ENCODE results near the gene AP2A2.

Gene AP2A2

DNA sequence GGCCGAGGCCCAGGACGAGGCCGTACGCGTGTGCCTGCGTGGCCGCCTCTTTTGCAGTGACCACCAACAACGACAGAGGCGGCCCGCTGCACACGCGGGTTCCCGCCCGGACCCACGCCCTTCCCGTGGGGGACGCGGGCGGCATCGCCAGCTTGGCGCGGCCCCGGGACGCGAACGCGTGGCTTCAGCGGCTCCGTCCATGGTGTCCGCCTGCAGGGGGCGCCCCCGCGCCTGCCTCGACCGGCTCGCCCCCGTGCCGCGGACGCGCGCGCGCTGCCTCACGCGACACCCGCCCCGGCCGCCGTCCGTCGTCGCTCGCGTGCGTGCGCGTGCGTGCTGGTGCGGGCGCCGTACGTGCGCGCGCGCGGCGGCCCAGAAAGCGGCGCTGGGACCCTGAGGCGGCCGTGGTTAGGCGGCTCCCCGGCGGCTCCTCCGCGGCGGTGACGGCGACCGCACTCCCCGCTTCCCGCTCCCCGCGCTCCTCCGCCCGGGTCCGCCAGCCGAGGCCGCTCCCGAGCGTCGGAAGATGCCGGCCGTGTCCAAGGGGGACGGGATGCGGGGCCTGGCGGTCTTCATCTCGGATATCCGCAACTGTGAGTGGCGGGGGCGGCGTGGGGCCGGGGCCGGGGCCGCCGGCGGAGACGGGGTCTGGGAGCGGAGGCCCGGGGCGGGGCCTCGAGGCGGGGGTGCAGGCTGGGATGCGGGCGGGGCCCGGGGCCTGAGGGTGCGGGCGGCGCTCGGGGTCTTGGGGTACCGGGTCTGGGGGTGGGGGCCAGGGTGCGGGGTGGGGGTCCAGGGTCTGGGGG lies at the start of gene AP2A2:
AP2A2 (plus strand) TSS at position 375 of the 806 bp plus-strand sequence; CDS start at position 527, 152 bp downstream.
- DNase-seq: peak in 44 of 56 donors; percentile 32 to 88 (median 62)

DNA sequence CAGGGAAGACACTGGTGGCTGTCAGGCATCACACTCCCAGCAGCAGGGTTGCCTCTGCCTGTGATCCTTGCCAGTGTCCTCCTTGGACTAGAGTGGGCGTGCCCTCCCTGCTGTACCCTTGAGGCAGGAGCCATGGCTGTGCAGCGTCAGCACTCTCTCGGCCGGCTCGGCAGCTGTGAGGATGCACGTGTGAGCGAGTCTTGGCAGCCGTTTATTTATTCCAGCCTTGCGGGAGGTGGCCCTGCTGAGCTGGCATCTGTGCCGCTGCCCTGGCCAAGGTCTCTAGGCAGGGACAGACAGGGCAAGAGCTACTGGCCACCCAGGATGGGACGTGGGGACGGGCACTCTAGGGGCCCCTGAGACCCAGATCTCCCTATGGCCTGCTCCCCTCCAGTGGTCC lies 49.1 kb upstream of the AP2A2 start:
- DNase-seq: peak in 23 of 56 donors; percentile 15 to 65 (median 50)

DNA sequence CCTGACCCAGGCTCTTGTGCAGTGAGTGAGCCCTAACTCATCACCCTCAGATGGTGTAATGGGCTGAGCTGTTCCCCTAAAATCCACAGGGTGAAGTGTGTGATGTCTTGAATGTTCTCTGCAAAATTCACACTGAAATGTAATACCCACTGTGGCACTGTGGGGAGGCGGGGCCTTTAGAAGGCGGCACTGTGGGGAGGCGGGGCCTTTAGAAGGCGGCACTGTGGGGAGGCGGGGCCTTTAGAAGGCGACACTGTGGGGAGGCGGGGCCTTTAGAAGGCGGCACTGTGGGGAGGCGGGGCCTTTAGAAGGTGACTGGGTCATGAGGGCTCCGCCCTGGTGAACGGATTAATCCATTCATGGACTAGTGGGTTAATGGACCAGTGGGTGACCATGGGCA lies 48.1 kb upstream of the AP2A2 start:
- DNase-seq: no peak

DNA sequence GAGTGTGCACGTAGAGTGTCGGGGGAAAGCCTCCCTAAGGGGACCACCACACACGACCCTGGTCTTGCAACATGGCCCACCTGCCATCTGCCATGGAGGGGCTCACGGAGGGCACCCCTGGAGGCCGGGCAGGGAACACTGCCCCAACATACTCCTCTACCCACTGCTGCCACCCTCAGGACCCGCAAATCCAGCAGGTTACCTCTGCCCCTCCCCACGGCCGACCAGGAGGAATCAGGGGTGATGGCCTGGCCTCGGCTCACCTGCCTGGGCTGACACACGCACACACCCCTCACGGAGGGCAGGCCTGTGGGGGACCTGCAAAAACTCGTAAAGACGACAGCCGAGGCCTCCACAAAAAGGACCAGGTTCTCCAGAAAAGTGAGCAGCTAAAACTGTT lies 45.2 kb upstream of the AP2A2 start:
- no peak for DNase-seq

DNA sequence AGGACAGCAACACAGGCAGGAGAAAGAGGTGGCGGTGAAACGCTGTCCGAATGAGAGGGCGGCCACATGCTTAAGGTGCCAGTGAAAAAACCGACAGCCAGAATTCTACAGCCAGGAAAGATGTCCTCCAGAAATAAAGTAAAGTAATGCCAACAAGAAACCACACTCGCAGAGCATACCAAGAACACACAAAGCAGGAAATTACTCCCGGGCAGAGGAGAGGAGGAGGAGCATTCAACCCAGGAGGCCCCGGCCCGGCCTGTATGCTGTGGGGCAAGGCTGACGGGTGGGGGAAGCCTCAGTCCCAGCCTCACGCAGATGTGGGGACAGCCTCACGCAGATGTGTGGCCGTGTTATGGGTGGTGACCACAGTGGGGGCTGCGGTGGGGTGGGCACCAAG lies 43.1 kb upstream of the AP2A2 start:
- no peak for DNase-seq

DNA sequence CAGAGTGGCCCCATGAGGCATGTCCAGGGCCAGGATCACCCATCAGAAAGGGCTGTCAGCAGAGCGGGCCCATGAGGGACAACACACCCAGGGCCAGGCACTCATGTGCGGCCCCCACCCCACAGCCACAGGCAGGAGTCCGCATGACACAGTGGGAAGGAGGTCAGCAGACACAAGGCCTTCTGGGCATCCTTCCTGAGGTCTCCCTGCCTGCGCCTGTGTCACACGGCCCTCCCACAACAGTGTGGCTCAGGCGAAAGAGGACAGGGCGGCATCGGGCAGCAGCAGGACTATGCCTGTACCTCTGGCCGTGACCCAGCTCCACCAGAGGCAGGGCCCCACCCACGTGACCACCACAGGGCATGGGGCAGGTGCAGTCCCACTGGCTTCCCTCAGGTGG lies 42.1 kb upstream of the AP2A2 start:
- DNase-seq: no peak

DNA sequence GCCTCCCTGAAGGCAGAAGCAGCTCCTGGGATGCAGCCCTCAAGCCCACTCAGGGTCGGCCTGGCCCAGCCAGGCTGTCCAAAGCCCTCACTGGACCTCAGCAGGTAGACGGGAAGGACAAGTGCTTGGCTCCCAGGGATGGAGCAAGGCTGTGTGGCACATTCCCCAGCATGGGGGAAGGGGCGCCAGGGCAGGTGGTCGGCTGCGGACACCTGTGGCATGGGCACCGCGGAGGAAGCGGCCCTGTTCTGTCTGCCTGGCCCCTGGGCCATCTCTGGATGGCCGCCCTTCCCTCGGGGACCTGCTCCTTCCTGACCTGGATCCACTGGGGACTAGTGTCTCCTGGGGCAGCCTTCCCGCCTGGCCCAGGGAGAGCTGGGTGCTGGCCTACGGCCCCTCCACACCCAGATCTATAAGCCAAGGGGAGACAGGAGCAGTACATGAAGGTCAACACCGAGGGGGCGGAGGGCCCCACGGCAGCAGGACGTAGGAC lies 41.0 kb upstream of the AP2A2 start:
- DNase-seq: no peak

DNA sequence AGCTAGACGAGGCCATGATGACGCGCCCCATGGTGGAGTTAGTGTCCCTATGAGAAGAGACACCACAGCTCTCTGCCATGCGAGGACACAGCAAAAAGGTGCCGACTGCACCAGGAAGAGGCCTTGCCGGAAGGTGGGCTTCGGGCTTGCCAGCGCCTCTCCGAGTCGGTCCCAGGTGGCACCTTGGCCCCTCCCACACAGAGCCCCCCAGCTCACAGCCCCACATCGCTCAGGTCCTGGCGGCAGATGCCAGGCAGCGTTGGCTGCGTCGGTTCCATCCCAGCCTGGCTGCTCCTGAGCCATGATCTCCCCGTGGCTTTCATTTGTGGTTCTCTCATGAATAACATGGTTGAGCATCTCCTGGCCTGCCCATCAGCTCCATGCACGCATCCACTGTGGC lies 39.1 kb upstream of the AP2A2 start:
- DNase-seq: no peak

DNA sequence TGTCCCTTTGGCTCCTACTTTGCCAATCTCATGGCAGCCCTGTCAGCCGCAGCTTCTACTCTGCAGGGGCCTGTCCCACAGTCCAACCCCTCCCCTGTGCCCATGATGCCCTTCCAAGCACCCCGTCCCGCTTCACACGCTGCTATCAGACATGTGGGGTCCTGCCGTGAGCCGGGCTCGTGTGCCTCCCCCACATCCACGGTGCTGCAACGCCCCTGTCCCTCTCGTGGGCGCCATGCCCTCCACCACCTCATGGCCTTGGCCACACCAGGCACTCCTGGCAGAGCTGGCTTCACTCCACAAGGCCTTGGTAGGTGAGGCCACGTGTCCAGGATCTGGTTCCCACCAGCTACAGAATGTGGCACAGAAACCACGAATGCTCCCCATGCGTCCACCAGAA lies 38.1 kb upstream of the AP2A2 start:
- DNase-seq: no peak

DNA sequence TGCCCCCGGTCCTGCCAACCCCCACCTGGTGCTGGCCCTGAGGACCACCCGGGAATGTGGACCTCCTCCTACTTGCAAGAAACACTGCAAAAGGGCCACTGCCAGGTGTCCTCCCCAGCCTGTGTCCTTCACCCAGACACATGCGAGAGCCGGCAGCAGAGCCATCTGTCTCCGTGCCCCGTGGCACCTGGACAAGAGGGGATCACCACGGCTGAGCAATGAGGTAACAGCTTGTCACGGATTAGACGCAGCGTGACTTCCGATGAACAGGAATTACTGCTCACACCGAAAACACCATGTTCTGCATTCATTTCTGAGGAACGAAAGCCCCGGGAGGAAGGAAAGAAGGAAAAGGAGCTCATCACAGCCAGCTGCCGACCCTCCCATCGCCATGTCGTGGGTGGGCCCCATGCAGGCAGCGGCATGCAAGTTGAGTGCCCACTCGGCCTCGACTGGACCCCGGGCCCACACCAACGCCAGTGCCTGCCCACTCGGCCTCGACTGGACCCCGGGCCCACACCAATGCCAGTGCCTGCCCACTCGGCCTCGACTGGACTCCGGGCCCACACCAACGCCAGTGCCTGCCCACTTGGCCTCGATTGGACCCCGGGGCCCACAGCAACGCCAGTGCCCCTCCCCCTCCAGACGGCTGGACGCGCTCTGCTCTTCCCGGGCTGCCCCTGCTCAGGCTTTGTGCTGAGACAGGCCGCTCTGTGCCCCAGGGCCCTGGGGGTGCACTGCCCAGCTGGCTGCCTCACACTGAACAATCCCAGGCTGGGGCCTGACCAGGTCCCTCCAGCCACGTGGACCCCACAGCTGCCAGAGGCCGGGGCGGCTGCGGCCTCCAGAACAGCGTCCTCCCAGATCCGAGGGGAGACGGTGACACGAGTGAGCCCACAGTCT lies 37.1 kb upstream of the AP2A2 start:
- DNase-seq: peak in 7 of 56 donors; percentile 14 to 42 (median 28)

DNA sequence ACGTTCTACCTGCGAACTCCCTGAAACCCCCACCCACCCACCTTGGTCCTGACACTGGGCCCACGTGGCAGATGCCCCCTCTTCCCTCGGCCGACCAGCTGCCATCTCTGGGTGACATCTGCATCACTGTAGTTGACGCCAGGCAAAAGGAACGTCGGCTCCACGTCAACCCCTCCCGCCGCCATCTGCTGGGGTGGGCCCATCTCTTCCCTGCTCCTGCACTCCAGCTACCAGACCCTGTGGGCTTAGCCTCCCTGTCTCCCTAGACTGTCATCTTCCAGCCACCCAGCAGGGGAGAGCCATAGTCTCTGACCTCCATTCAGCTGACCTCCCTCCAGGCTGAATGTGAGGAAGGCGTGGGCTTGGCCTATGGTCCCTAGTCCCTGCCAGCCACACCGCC lies 36.4 kb upstream of the AP2A2 start:
- DNase-seq: no peak

DNA sequence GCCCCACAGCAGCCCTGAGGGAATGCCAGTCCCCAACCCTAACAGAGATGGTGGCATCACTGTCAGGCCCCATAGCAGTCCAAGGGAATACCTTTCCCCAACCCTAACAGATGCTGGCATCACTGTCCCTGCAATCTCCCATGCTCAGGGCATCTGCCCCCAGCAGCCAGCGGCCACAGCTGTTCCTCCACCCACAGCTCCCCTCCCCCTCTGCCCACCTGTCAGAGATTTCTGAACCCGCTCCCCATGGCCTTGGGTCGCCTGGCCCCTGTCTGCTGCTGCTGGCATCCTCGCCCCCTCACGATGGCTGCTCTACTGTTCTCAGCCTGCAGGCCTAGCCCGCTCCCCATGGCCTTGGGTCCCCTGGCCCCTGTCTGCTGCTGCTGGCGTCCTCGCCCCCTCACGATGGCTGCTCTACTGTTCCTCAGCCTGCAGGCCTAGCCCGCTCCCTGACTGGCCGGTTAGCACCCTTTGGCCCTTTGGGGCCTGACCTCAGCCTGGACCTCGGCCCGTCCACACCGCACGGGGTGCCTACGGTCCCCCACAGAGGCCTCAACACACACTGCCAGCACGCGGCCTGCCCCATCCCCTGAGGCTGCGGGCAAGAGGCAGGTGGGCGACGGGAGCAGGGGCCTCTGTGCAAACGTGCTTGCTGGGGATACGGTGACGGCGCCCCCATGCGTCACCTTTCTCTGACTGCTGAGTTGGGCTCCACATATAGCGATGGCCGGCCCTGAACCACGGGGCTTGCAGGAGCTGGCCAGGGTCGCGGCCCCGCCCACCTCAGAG lies 35.8 kb upstream of the AP2A2 start:
- DNase-seq: no peak

DNA sequence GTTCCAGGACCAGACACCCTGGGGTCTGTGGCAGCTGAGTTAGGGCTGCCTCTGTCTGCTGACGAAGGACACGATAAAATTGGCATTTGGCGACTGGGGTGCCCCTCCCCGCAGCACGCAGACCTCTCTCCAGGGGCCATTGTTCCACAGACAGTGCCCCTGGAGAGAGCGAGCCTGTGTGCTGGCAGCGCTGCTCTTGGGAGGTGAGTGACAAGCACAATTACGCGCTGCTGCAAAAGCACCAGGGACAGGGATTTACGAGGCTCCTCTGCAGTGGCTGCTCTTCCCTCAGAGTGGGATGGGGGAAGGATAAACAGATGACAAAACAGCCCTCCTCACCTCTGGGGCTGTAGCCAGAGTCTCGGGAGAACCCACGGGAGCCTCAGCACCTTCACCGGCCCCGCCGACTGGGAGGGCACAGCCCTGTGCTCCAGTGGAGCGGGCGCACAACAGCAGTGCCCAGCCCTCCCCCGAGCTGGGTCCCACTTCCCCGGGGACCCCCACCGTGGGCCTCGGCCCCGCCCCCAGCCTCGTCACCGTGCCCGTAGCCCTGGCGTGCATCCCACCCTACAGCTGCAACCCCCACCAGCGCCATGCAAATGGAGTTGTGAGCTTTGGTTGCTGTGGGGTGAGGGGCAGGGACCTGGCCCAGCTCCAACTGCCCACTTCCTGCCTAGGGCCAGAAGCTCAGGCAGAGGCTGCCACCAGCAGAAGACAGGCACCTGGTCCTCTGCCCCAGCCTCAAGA lies 34.7 kb upstream of the AP2A2 start:
- no peak for DNase-seq

DNA sequence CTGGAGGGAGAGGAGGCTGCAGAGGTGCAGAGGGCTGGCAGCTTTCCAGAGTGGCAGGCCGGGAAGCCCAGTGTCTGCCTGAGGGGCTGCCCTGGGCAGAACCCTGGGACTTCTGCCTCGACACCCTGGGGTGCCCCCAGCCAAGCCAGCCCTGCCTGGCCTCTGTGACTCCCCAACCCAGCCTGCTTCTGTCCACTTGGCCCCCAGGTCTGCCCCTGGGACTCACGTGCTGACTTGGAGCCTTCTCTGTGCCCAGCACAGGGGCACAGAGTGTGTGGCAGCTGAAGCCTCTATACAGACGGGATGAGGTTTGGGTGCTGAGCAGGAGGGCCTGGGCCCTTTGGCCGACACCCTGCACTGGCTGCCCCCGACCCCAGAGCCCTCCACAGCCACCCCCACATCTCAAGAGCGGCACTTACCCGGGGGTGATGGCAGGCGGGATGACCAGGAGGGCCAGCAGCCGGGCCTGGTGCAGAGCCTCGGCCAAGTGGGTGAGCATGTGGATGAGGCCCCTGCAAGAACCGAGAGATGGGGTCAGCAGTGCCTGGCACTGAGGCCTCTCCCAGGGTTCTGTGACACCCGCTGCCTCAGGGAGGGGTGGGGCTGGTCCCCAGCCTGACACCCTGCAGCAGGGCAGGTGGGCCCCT lies 32.5 kb upstream of the AP2A2 start:
- DNase-seq: no peak

DNA sequence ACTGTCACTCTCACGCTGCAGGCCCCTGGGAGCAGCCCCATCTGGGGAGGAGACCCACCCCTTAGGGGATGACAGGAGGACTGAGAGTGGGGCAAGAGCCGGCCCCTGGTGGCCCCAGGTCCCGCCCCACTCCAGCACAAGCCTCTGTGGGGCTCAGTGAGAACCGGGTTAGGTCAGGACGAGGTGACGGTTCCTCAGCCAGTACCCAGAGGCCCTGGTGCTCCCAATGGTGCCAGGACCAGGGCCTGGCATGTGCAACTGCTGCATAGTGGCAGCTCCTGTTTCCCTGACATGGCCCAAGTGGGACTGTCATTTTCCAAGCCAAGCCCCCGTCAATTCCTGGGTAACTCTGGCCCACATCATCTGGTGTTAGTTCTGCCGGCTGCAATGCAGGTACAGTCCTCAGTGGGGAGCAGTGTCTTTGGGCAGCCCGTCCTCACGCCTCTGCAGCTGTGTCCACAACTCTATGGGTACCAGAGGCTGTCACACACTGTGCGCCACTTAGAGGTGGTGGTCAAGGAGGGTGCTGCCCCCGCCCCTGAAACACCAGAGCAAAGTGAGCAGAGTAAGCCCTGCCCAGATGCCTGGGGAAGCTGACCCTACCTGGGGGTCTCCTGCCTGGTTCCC lies 31.0 kb upstream of the AP2A2 start:
- DNase-seq: no peak

DNA sequence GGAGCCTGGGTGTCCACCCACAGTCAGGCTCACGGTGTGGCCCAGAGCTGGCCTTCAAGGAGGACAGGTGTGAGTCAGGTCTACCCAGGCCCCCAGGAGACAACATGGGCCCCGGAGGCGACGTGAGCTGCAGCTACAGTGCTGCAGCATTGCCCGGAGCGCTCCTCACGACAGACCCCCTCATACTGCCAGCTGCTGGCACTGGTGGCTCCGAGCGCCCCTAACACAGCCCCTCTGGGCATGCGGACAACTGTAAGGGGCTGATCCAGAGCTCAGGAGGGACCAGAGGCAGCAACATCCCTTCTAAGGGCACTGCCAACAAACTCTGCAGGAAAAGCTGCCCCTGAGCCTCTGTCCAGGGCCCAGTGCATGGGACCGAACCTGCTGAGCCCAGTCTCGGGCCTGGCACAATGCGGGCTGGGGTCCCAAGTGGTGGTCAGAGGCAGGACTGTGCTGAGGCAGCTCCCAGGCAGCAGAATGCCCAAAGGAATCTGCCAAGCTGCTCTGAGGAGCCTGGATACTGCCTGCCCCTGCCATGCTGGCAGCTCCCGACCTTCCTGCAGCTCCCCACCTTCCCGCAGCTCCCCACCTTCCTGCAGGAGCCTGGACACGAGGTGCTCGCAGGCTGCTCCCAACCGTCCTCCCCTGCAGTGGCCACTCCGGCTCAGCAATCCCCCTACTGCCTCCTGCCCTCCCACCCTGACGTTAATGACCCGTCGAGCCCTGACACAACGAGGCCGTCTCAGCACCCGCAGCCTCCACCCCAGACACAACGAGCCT lies 30.1 kb upstream of the AP2A2 start:
- no peak for DNase-seq

DNA sequence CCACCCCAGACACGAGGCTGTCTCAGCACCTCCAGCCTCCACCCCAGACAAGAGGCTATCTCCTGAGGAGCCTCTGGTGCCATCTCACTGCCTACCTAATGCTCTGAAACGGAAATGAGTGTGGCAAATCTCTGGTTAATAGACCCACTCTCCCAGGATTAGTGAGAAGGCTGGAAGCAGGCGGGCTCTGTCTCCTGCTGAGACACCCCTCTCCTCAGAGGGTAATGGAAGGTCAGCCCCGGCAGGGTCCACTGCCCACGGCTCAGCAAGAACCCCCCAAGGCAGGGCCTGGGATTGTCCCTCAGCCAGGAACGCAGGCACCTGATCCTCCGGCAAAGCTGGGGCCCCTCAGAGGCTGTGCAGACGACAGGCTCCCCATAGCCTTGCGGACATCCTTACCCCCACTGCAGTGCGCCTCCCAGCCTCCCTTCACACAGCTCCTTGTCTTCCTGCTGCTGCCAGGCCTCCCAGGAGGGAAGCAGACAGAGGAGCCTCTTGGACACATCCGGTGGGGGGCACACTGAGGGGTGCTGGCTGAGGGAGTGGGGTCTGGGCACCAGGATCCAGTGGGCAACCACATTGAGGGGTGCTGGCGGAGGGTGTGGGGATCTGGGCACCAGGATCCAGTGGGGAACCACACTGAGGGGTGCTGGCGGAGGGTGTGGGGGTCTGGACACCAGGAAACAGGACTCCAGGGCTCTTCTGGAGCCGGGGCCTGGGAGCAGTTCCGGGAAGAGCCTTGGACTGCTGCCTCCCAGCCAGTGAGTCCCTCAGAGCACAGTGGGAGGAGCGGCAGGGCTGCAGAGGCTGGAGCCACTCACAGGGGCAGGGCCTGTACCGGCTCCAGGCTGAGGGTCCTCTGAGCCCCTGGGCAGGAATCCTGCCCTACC lies 28.2 kb upstream of the AP2A2 start:
- no peak for DNase-seq

DNA sequence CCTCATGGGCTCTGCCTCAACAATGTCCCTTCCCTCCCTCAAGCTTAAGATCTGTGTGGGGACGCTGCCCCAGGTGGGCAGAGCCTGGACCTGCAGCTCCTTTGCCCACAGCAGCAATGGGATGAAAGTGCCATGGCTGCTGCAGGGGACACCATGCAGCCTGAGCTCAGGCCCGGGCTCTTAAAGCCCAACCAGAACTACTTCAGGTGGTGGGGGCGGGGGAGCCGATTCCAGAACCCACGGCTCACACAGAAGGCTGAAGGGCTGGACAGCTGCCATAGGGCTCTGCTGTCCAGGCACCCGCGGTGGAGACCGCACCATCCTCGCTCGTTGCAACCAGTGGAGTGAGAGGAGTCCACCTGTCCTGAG lies 27.5 kb upstream of the AP2A2 start:
- DNase-seq: peak in 7 of 56 donors; percentile 8 to 49 (median 29)

Data from amygdala (tissue), 56 donors.